Myocyte (in vitro differentiated cells): ENCODE data around the gene SLC25A21. TPM values are rescaled to one million over a fixed set of nuclear protein-coding genes. Genes with fewer than 3 reads are reported as not detected.
A peak's percentile ranks its signal among the peaks of the same experiment; 100 is the strongest.
"Not testable (repeated sequence)": the region's sequence is repeated elsewhere in the genome, so short reads cannot be mapped to it uniquely, and the experiment has no call there.

Source experiments
- DNase-seq: peaks from one replicate; pipeline ENCODE4 v3.0.0-alpha.2; 2012; ENCODE audit warnings: low read depth
- total RNA-seq: library from RNA; depleted of rRNA; stranded (reverse); fragments of >200 nt; gene quantifications from 2 replicates; pipeline ENCODE4 v1.2.3, GENCODE V29; 2014

The SLC25A21 gene
- total RNA-seq, 1 donor from 2014 or later = 0.91 TPM

GRCh38 chr14:36947362-36947761, 225.0 kb downstream of the SLC25A21 start:
- DNase-seq = no peak

GRCh38 chr14:36946872-36947271, 225.5 kb downstream of the SLC25A21 start:
- no peak for DNase-seq

- DNase-seq = peak; percentile 88
Observed at GRCh38 chr14:36944307-36945010, 227.9 kb downstream of the SLC25A21 start.

- DNase-seq = no peak
Observed at GRCh38 chr14:36942522-36943245, 229.7 kb downstream of the SLC25A21 start.

DNA sequence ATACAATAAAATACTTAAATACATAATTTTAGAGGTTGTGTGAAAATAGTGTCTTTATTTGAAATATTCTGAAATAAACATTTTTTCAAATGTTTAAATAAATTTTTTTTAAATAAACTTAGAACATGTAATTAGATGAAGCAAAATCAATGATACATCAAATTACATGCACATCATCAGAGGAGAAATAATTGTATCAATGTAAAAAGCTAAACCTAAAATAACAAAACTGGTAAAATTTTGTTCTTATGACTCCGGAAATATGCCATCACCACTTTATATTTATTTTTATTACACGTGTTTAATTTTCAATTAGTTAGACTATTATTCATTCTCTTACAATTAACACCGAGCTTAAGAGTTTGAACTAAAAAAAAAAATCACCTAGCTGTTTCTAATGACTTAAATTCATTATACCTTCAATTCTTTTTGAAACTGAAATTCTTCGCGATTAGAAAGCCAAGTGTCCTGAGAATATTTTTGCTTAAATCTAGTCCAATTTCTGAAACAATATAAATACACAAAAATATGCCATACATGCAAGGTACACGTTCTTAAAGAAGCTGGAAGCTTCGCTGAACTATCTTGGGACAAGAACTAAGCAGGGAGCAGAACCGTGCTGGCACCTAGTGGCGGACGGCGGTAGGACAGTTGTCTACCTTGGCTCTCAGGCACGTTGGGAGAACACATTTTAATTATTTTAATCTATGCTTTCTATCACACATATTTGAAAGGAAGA, 230.5 kb downstream of the SLC25A21 start:
- DNase-seq = peak; percentile 72

DNA sequence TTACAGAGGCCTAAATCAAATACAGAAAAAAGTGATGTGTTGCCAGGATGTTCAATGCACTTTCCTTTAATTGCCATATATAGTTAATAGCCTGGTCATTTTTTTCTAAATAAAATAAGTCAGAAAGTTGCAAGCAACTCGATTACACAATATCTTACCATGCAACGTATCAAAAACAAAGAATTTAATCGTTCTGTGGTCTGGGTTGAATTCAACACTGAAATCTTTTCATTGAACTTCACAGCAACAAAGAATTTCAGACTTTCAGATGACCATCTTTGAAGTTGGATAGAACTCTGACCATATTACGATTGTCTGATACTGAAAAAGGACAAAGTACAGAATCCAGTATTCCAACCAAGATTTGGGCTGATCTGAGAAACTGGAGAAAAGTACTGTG, 231.9 kb downstream of the SLC25A21 start:
- DNase-seq = no peak

DNA sequence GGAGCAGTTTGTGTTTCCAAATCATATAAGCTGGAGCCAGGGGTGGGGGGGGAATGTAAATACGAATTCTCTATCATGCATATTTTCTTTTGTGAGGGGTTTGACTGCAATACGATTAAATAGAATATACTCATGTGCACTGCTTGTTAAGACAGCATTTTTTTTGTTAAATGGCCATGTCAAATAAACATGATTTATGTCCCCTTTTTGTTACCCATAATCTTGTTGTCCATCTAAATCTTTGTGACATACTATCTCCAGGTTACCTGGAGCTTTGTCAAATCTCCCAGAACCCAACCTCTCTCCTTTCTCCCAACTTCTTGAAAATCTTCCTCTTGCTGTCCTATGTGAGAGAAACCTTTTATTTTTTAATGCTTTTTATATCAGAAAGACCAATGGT, 233.1 kb downstream of the SLC25A21 start:
- DNase-seq = no peak

DNA sequence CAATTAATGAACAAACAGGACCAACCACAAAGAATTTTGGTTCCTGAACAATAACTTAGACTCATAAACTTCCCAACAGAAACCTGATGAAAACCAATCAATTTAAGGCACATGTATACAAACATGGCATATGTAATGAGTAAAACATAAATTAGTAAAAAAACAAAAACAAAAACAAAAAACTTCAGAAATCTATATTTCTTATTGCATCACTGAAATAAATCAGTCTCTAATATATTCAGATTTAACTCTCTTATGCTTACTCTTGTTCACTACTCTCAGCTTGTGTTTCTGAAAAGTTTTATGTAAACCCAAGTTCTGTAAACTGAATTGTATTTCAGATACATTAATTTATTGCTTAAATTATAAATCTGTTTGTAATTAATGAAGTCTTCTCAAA, 233.7 kb downstream of the SLC25A21 start:
- DNase-seq = no peak

GRCh38 chr14:36935976-36936678, 236.3 kb downstream of the SLC25A21 start:
- no peak for DNase-seq

- no peak for DNase-seq
Observed at GRCh38 chr14:36934304-36934703, 238.1 kb downstream of the SLC25A21 start.

DNA sequence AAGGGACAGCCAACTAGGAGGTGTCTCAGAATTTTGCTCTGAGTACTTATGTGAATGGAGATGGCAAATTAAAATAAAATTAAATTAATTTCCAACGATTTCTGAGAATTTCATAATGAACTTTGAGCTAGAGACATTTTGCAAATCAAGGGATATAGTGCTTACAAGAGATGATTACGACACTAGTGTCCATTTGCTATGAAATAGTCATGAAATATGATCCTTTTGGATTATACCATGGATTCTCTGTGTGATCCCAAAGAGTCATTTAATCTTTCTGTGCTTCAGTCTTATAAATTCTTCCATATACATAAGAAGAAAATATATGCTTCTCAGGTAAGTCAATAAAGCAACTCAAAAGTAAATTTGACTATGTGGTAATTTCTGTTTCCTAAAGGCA, 240.6 kb downstream of the SLC25A21 start:
- no peak for DNase-seq

DNA sequence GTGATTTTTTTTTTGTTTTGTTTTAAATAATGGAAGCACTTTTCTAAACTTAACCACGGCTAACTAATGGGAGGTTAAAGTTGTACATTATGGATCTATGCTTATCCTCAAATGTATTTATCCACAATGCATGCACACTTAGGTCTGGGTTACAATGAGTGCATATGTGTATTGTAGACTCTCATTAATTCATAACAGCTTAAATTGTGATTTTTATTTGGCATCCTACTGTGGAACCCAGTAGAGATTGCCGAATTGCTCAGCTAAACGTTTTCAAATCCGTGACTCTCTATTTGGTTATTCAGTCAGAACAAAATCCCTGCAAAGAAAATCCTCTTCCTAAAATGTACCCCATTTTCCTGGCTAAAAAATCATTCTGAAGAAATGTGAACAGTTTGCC, 244.0 kb downstream of the SLC25A21 start:
- DNase-seq = no peak

DNA sequence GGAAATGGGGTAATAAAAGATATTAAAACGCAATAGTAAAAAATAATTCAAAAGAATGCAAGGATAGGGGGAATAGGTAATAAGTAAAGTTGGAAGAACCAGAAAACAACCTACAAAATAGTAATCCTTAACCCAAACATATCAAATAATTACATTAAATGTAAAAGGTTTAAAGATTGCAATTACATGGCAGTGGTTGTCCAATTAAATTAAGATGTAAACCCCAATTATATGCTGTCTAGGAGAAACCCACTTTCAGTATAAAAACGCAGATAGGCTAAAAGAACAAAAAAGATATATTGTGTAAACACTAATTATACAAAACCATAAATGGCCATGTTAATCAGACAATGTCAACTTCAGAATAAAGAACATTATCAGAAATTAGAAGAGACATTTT, 247.3 kb downstream of the SLC25A21 start:
- DNase-seq = no peak

- DNase-seq = no peak
Observed at GRCh38 chr14:36916668-36917067, 255.7 kb downstream of the SLC25A21 start.

DNA sequence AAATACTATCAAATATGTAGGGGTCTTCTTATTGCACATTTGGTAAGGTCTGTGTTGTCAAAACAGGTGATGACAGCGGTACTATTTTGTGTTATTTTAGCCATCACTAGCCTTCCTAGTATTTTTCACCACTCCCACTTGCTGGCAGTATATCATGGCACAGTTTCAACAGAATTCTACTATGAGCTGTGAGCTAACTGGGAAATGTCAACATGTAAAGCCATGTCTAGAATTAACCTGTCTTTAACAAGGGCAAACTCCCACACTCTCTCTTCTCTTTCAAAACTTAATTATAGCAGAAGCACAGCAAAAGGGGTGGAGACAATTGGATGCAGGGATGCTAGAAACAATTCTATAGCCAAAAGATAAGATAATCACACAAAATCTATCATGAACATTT, 257.3 kb downstream of the SLC25A21 start:
- DNase-seq = no peak

DNA sequence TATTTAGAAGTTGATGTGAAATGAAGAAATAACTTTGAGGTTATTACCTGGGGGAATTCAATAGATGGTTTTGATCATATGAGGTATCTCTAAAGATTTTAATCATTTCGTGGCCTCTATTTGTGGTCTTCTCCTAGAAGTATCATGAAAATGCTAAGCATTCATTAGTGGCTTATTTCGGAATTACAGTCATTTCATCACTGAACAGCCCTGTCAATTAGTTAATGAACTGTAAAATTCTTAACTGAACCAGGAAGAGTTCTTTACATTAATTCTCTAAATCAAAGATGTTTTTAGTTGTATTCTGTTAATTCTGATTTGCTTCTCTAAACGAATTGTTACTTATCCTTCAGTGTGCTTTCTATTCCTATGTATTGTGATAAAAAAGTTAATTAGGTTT, 261.8 kb downstream of the SLC25A21 start:
- no peak for DNase-seq

- no peak for DNase-seq
Observed at GRCh38 chr14:36905272-36905888, 267.0 kb downstream of the SLC25A21 start.

GRCh38 chr14:36901861-36902260, 270.5 kb downstream of the SLC25A21 start:
- no peak for DNase-seq

- no peak for DNase-seq
Observed at GRCh38 chr14:36900846-36901245, 271.6 kb downstream of the SLC25A21 start.

DNA sequence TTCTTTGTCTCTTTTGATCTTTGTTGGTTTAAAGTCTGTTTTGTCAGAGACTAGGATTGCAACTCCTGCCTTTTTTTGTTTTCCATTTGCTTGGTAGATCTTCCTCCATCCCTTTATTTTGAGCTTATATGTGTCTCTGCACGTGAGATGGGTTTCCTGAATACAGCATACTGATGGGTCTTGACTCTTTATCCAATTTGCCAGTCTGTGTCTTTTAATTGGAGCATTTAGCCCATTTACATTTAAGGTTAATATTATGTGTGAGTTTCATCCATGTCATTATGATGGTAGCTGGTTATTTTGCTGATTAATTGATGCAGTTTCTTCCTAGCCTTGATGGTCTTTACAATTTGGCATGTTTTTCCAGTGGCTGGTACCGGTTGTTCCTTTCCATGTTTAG, 276.1 kb downstream of the SLC25A21 start:
- not testable (repeated sequence) for DNase-seq

- DNase-seq = no peak
Observed at GRCh38 chr14:36884049-36884448, 288.4 kb downstream of the SLC25A21 start.
